Effector memory CD4-positive, alpha-beta T cell (primary cell): ENCODE results near the gene IMMT.
A peak's percentile ranks its signal among the peaks of the same experiment; 100 is the strongest.
"Not testable (repeated sequence)": the region's sequence is repeated elsewhere in the genome, so short reads cannot be mapped to it uniquely, and the experiment has no call there.

Experiments
- DNase-seq, 3 donors: peaks; one replicate each; pipeline ENCODE4 v3.0.0-alpha.2; 2020
- H3K27ac ChIP-seq: 2 replicates; pipeline ENCODE4 v1.7.0; 2013; ENCODE audit warnings: mild to moderate bottlenecking, low read length, moderate library complexity; ENCODE audit not compliant: insufficient read depth, poor library complexity, severe bottlenecking
- H3K27me3 ChIP-seq: replicated peaks from 2 replicates; pipeline ENCODE4 v1.7.0; 2013; ENCODE audit warnings: mild to moderate bottlenecking, low read length; ENCODE audit not compliant: insufficient read depth, control insufficient read depth, poor library complexity, severe bottlenecking
- H3K36me3 ChIP-seq: 2 replicates; pipeline ENCODE4 v1.7.0; 2013; ENCODE audit warnings: mild to moderate bottlenecking, low read length, moderate library complexity; ENCODE audit not compliant: control insufficient read depth, insufficient read depth
- H3K4me1 ChIP-seq: 2 replicates; pipeline ENCODE4 v1.7.0; 2013; ENCODE audit warnings: low read length, mild to moderate bottlenecking; ENCODE audit not compliant: control insufficient read depth, insufficient read depth, poor library complexity, severe bottlenecking
- H3K4me3 ChIP-seq: 2 replicates; pipeline ENCODE4 v1.7.0; 2013; ENCODE audit warnings: low read length, low read depth, mild to moderate bottlenecking; ENCODE audit not compliant: insufficient read depth, poor library complexity, severe bottlenecking
- H3K9me3 ChIP-seq: 2 replicates; pipeline ENCODE4 v1.7.0; 2013; ENCODE audit warnings: mild to moderate bottlenecking, low read length, moderate library complexity; ENCODE audit not compliant: control insufficient read depth
- total RNA-seq, 3 donors: gene quantifications; one replicate each; lab custom pipeline; 2026; lab: John Stamatoyannopoulos, UW

Gene IMMT
- 44.4 to 63.3 (median 53.9) reads per million in 3 donors for total RNA-seq

- Histone ChIP-seq H3K4me1 (peaks cover 16% of the 10 kb centered on the region), H3K27ac (peak within 1 kb of the TSS; percentile 96), H3K36me3 (no peaks in the 10 kb centered on the region), H3K4me3 (peak within 1 kb of the TSS; percentile 92), H3K9me3 (no peaks in the 10 kb centered on the region), H3K27me3 (no peaks in the 10 kb centered on the region)
- DNase-seq = peak; percentile 85 to 89 (median 85)
Measured at GRCh38 chr2:86195055-86195807, at the start of gene IMMT. TSS of gene IMMT (minus strand) at chr2:86195462. CDS start at chr2:86195382, 80 bp downstream.

GRCh38 chr2:86244781-86245180 lies 49.5 kb upstream of the IMMT start:
- not testable (repeated sequence) for DNase-seq, H3K27me3 ChIP-seq, H3K4me3 ChIP-seq, H3K4me1 ChIP-seq, H3K9me3 ChIP-seq, H3K27ac ChIP-seq, H3K36me3 ChIP-seq

GRCh38 chr2:86243950-86244733 lies 48.9 kb upstream of the IMMT start:
- DNase-seq = no peak
- no peaks in the 10 kb centered on the region for H3K27me3 ChIP-seq
- no peak overlapping the region for H3K27ac ChIP-seq
- H3K36me3 ChIP-seq = no peaks in the 10 kb centered on the region
- no peak overlapping the region for H3K4me3 ChIP-seq
- H3K9me3 ChIP-seq = no peaks in the 10 kb centered on the region
- H3K4me1 ChIP-seq = no peaks in the 10 kb centered on the region

- DNase-seq = no peak
- Histone ChIP-seq H3K4me3 (no peak overlapping the region), H3K9me3 (no peaks in the 10 kb centered on the region), H3K4me1 (no peaks in the 10 kb centered on the region), H3K27ac (no peak overlapping the region), H3K27me3 (no peaks in the 10 kb centered on the region), H3K36me3 (no peaks in the 10 kb centered on the region)
Measured at GRCh38 chr2:86243272-86243671, 48.0 kb upstream of the IMMT start.

- Histone ChIP-seq H3K9me3 (no peaks in the 10 kb centered on the region), H3K27me3 (no peaks in the 10 kb centered on the region), H3K4me3 (no peak overlapping the region), H3K36me3 (no peaks in the 10 kb centered on the region), H3K27ac (no peak overlapping the region), H3K4me1 (no peaks in the 10 kb centered on the region)
- DNase-seq = no peak
Measured at GRCh38 chr2:86241611-86242010, 46.3 kb upstream of the IMMT start.

- DNase-seq = no peak
- Histone ChIP-seq H3K4me3 (no peak overlapping the region), H3K27ac (no peak overlapping the region), H3K36me3 (no peaks in the 10 kb centered on the region), H3K27me3 (no peaks in the 10 kb centered on the region), H3K9me3 (no peaks in the 10 kb centered on the region), H3K4me1 (no peaks in the 10 kb centered on the region)
Measured at GRCh38 chr2:86240251-86240650, 45.0 kb upstream of the IMMT start.

- no peak overlapping the region for H3K4me3 ChIP-seq
- H3K27ac ChIP-seq = no peak overlapping the region
- no peaks in the 10 kb centered on the region for H3K9me3 ChIP-seq
- no peaks in the 10 kb centered on the region for H3K27me3 ChIP-seq
- H3K36me3 ChIP-seq = no peaks in the 10 kb centered on the region
- H3K4me1 ChIP-seq = no peaks in the 10 kb centered on the region
- DNase-seq = no peak
Measured at GRCh38 chr2:86239745-86240144, 44.5 kb upstream of the IMMT start.

GRCh38 chr2:86239326-86239725 lies 44.1 kb upstream of the IMMT start:
- Histone ChIP-seq H3K4me1 (no peaks in the 10 kb centered on the region), H3K36me3 (no peaks in the 10 kb centered on the region), H3K4me3 (no peak overlapping the region), H3K27me3 (no peaks in the 10 kb centered on the region), H3K9me3 (no peaks in the 10 kb centered on the region), H3K27ac (no peak overlapping the region)
- DNase-seq = no peak

GRCh38 chr2:86238354-86238753 lies 43.1 kb upstream of the IMMT start:
- Histone ChIP-seq H3K27ac (no peak overlapping the region), H3K9me3 (no peaks in the 10 kb centered on the region), H3K36me3 (no peaks in the 10 kb centered on the region), H3K27me3 (no peaks in the 10 kb centered on the region), H3K4me3 (no peak overlapping the region), H3K4me1 (no peaks in the 10 kb centered on the region)
- no peak for DNase-seq

GRCh38 chr2:86237172-86237571 lies 41.9 kb upstream of the IMMT start:
- no peaks in the 10 kb centered on the region for H3K27me3 ChIP-seq
- no peak overlapping the region for H3K4me3 ChIP-seq
- no peaks in the 10 kb centered on the region for H3K4me1 ChIP-seq
- H3K9me3 ChIP-seq = no peaks in the 10 kb centered on the region
- H3K36me3 ChIP-seq = no peaks in the 10 kb centered on the region
- no peak for DNase-seq
- H3K27ac ChIP-seq = no peak overlapping the region
